GM19372 (cell line): ENCODE data around the gene DUSP1.

ENCODE experiments used
- ATAC-seq: cut with Tn5 transposase; IDR thresholded peaks from one replicate; pipeline ENCODE4 v1.9.1; 2021; ENCODE audit warnings: mild to moderate bottlenecking, low read depth, moderate library complexity; ENCODE audit not compliant: unreplicated experiment

Gene DUSP1

GRCh38 chr5:172728481-172729241 is 42.3 kb downstream of the DUSP1 start:
- no peak for ATAC-seq

GRCh38 chr5:172727551-172727950 is 43.4 kb downstream of the DUSP1 start:
- no peak for ATAC-seq

- no peak for ATAC-seq
Measured at GRCh38 chr5:172726966-172727365, 44.0 kb downstream of the DUSP1 start.

- ATAC-seq, result no peak
Measured at GRCh38 chr5:172725785-172726184, 45.2 kb downstream of the DUSP1 start.

GRCh38 chr5:172725273-172725672 is 45.7 kb downstream of the DUSP1 start:
- ATAC-seq, result no peak

GRCh38 chr5:172724242-172725183 is 46.5 kb downstream of the DUSP1 start:
- no peak for ATAC-seq

GRCh38 chr5:172723508-172723907 is 47.5 kb downstream of the DUSP1 start:
- ATAC-seq, result no peak

GRCh38 chr5:172722327-172722815 is 48.6 kb downstream of the DUSP1 start:
- no peak for ATAC-seq

- no peak for ATAC-seq
Measured at GRCh38 chr5:172721455-172722326, 49.3 kb downstream of the DUSP1 start.

GRCh38 chr5:172720655-172721054 is 50.3 kb downstream of the DUSP1 start:
- ATAC-seq, result no peak

GRCh38 chr5:172719211-172719610 is 51.8 kb downstream of the DUSP1 start:
- ATAC-seq, result no peak

GRCh38 chr5:172718527-172719114 is 52.4 kb downstream of the DUSP1 start:
- ATAC-seq, result no peak
